IPS-15b (cell line): ENCODE data around the gene NLK.
"Not testable (repeated sequence)": the region's sequence is repeated elsewhere in the genome, so short reads cannot be mapped to it uniquely, and the experiment has no call there.

Source experiments
- H3K27me3 ChIP-seq: one replicate; pipeline ENCODE4 v1.6.1; 2013; ENCODE audit warnings: low read length; ENCODE audit not compliant: control insufficient read depth, insufficient read depth
- H3K36me3 ChIP-seq: one replicate; pipeline ENCODE4 v1.6.1; 2013; ENCODE audit warnings: low read length; ENCODE audit not compliant: control insufficient read depth, insufficient read depth
- H3K4me1 ChIP-seq: one replicate; pipeline ENCODE4 v1.6.1; 2013; ENCODE audit warnings: mild to moderate bottlenecking, low read length; ENCODE audit not compliant: control insufficient read depth, insufficient read depth
- H3K4me3 ChIP-seq: one replicate; pipeline ENCODE4 v1.5.1; 2013; ENCODE audit warnings: low read depth, low read length
- H3K9ac ChIP-seq: one replicate; pipeline ENCODE4 v1.6.1; 2013; ENCODE audit warnings: low read depth, mild to moderate bottlenecking, low read length
- H3K9me3 ChIP-seq: one replicate; pipeline ENCODE4 v1.6.1; 2013; ENCODE audit warnings: mild to moderate bottlenecking, low read length; ENCODE audit not compliant: control insufficient read depth, insufficient read depth

NLK gene

DNA sequence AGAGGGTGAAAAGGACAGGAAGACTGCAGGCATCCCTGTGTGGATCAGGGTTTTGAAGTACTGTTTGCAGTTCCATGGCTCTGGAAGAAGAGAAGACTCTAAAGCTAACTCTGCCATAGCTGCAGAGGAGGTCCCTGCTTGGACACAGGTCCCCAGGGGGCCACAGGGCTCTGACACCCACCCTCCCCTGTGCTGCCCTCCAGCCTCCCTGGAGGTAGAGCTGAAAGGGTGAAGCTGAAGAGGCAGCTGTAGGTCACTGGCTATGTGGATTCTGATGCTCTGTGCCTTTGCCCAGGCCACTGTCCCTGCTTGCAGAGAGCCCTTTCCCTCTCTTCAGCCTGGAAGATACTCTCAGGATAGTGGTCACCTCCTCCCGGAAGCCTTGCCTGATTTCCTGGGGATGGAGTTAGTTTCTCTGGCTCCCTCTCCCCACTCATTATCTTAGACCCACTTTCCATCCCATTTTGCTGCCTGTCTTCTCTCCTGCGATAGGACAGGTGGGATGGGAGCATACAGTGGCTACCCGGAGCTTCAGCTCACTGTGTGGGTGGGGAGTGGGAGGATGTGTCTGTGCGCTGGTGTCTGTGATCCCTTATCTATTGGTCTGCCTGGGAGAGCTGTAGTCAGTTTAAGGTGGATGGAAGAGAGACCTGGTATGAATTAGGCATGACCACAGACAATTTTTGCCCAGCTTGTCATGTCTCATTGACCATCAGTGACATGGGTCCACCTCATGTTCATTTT is 186.7 kb downstream of the NLK start:
- Histone ChIP-seq H3K27me3 (peaks cover 10% of the 10 kb centered on the region), H3K9me3 (no peaks in the 10 kb centered on the region), H3K4me3 (no peak overlapping the region), H3K36me3 (no peaks in the 10 kb centered on the region), H3K4me1 (peaks cover 11% of the 10 kb centered on the region), H3K9ac (no peak overlapping the region)

GRCh38 chr17:28230011-28230410 is 187.5 kb downstream of the NLK start:
- no peaks in the 10 kb centered on the region for H3K36me3 ChIP-seq
- no peak overlapping the region for H3K9ac ChIP-seq
- H3K9me3 ChIP-seq, result no peaks in the 10 kb centered on the region
- peaks cover 11% of the 10 kb centered on the region for H3K4me1 ChIP-seq
- peaks cover 10% of the 10 kb centered on the region for H3K27me3 ChIP-seq
- H3K4me3 ChIP-seq, result no peak overlapping the region

DNA sequence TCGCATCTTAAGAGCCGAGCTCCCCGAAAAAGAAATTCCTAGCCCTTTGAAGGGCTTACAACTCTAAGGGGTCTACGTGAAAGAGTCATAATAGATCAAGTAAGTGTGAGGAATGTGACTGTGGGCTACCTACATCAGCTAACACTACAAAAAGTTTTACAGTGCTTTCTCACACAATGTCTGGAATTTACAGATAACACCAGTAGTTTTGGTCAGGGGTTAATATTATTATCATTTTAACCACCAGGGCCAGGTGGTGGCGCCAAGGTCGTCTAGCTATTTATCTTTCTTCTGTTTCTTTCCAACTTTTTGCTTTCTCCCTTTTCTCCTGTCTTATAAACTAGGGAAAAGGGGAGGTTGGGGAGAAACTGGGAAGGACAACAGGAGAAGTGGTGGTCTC is 188.1 kb downstream of the NLK start:
- not testable (repeated sequence) for H3K4me3 ChIP-seq, H3K36me3 ChIP-seq, H3K9me3 ChIP-seq, H3K27me3 ChIP-seq, H3K9ac ChIP-seq
- peaks cover 11% of the 10 kb centered on the region for H3K4me1 ChIP-seq

DNA sequence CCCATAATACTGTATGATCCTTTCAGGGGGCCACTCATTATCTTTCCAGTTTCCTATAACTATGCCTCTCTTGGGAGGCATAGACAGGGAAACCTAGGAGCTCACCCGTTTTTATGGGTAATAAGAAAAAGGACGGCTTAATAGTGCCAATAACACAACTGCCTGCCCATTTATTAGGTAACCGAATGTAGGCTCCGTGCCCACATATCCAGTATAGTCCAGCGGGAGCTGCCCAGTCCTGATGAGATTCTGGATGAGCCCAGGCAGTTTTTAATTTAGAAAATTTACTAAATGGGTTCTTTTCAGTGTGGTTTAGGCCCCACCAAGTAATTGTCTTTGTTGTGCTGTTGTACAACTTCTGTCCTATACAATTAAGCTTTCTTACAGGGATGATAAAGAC is 189.1 kb downstream of the NLK start:
- peaks cover 11% of the 10 kb centered on the region for H3K4me1 ChIP-seq
- not testable (repeated sequence) for H3K27me3 ChIP-seq, H3K9me3 ChIP-seq, H3K9ac ChIP-seq, H3K4me3 ChIP-seq, H3K36me3 ChIP-seq

GRCh38 chr17:28232966-28233870 is 190.7 kb downstream of the NLK start:
- H3K4me1 ChIP-seq, result peaks cover 11% of the 10 kb centered on the region
- H3K9me3 ChIP-seq, H3K27me3 ChIP-seq, H3K4me3 ChIP-seq, H3K9ac ChIP-seq, H3K36me3 ChIP-seq: not testable (repeated sequence)

DNA sequence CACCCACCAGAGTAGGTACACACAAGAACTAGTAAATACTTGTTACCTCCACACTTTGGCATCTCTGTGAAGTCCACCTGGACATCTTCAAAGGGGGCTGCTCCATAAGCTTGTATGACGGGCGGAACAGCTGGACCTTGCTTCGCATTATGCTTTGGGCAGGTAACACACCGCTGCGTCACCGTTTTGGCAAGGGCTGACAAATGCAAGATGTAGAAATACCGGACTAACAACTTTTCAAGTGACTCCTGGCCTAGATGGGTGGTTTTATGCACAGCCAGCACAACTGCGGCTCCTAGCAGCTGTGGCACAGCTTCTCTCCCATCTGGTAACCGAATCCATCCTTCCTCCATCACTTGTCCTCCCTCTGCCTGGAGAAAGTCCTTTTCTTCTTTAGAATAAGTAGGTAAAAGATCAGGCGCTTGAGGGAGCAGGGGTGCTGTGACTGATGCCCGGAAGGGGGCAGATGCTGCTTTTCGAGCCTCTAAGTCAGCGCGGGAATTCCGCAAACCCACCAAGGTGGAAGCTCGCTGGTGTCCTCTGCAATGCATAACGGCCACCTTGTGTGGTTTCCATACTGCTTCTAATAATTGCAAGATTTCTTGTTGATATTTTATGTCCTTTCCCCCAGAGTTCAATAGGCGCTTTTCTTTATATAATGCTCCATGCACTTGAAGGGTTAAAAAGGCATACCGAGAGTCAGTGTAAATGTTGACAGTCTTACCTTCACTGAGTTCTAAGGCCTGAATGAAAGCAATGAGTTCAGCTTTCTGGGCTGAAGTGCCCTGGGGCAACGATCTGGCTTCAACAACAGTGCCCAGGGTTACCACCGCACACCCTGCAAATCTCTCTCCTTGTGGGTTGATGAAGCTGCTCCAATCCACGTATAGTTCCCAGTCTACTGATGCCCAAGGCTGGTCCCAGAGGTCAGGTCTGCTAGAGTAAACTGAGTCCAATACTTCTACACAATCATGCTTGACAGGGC is 191.7 kb downstream of the NLK start:
- H3K4me1 ChIP-seq, H3K9ac ChIP-seq, H3K36me3 ChIP-seq, H3K4me3 ChIP-seq, H3K27me3 ChIP-seq, H3K9me3 ChIP-seq: not testable (repeated sequence)

- not testable (repeated sequence) for H3K4me3 ChIP-seq, H3K4me1 ChIP-seq, H3K9ac ChIP-seq, H3K27me3 ChIP-seq, H3K36me3 ChIP-seq, H3K9me3 ChIP-seq
Measured at GRCh38 chr17:28235066-28235700, 192.7 kb downstream of the NLK start.

- H3K36me3 ChIP-seq, H3K27me3 ChIP-seq, H3K4me3 ChIP-seq, H3K9me3 ChIP-seq, H3K9ac ChIP-seq, H3K4me1 ChIP-seq: not testable (repeated sequence)
Measured at GRCh38 chr17:28236033-28236653, 193.7 kb downstream of the NLK start.

DNA sequence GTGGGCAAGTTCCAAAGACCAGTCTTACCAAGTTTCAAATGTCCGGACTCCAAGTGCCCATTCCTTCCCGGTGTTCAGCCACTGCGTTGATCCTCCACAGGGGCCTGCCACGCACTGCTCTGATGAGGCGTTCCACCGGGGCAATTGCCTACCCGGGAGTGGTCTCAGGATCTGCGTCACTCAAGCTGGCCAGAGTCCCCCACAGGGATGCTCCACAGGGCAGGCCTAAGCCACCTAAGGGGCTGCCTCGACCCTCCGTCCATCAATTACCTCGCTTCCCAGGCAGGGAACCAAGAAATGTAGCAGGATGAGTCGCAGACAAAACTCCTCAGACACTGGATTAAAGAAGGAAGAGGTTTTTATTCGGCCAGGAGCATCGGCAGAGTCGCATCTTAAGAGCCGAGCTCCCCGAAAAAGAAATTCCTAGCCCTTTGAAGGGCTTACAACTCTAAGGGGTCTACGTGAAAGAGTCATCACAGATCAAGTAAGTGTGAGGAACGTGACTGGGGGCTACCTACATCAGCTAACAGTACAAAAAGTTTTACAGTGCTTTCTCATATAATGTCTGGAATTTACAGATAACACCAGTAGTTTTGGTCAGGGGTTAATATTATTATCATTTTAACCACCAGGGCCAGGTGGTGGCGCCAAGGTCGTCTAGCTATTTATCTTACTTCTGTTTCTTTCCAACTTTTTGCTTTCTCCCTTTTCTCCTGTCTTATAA is 196.2 kb downstream of the NLK start:
- not testable (repeated sequence) for H3K9ac ChIP-seq, H3K4me1 ChIP-seq, H3K27me3 ChIP-seq, H3K36me3 ChIP-seq, H3K4me3 ChIP-seq, H3K9me3 ChIP-seq

- no peaks in the 10 kb centered on the region for H3K36me3 ChIP-seq
- H3K27me3 ChIP-seq, result no peaks in the 10 kb centered on the region
- H3K4me3 ChIP-seq, result no peak overlapping the region
- no peaks in the 10 kb centered on the region for H3K4me1 ChIP-seq
- H3K9me3 ChIP-seq, result no peaks in the 10 kb centered on the region
- H3K9ac ChIP-seq, result no peak overlapping the region
Measured at GRCh38 chr17:28239271-28239624, 196.8 kb downstream of the NLK start.
